Testis (tissue), 3 donors: Measurements from ENCODE around the gene TCF7. TPM values are rescaled to one million over a fixed set of nuclear protein-coding genes. Genes with fewer than 3 reads are reported as not detected.

Experiments
- DNase-seq: peaks from one replicate; pipeline ENCODE4 v3.0.0-alpha.2; 2019
- H3K27ac ChIP-seq, 2 donors: fragments of 200-600 bp; sonication (generic); one replicate each; pipeline ENCODE4 v1.5.1; 2019
- H3K27me3 ChIP-seq: fragments of 200-600 bp; sonication (generic); one replicate; pipeline ENCODE4 v1.5.1; 2019
- H3K36me3 ChIP-seq: fragments of 200-600 bp; sonication (generic); one replicate; pipeline ENCODE4 v1.5.1; 2017; ENCODE audit warnings: low read depth; ENCODE audit errors: missing control alignments
- H3K4me1 ChIP-seq: fragments of 200-600 bp; sonication (generic); one replicate; pipeline ENCODE4 v1.5.1; 2019
- H3K4me3 ChIP-seq, 2 donors: fragments of 200-600 bp; sonication (generic); one replicate each; pipeline ENCODE4 v1.5.1; 2017 to 2019
- H3K9me3 ChIP-seq: fragments of 200-600 bp; sonication (generic); one replicate; pipeline ENCODE4 v1.5.1; 2017
- POLR2A ChIP-seq: fragments of 450-650 bp; IDR thresholded peaks from one replicate; pipeline ENCODE4 v1.6.1; 2017; ENCODE audit warnings: antibody characterized with exemption, mild to moderate bottlenecking, moderate library complexity
- WGBS, 2 donors: methylation state at CpG; one replicate each; pipeline ENCODE4 v1.1.5; 2018; 5-methylcytosine and 5-hydroxymethylcytosine counted together
- intact Hi-C: fragments of 100-400 bp; cut with DNase I; formaldehyde crosslinking; loops from one replicate; pipeline ENCODE4 v1.15.1; 2023; ENCODE audit warnings: low total_unique reads
- polyA plus RNA-seq: library from polyadenylated mRNA; stranded (reverse); fragments of 350-450 nt; fragmentation: Illumina TruSeq; extraction: RNeasy Lipid Tissue Mini Kit (QIAGEN cat#74804); gene quantifications from one replicate; pipeline ENCODE4 v1.2.3, GENCODE V29; 2014; ENCODE audit warnings: low read depth, low replicate concordance; ENCODE audit not compliant: insufficient read depth
- total RNA-seq, 2 donors: library from RNA; depleted of rRNA; stranded (reverse); fragments of >200 nt; gene quantifications; one replicate each; pipeline ENCODE4 v1.2.3, GENCODE V29; 2016
- TF ChIP-seq, protein P1 (sequence below), 3 experiments: fragments of 450-650 bp in 2 of 3; fragments of 200-600 bp in 1 of 3; sonication (generic) in 1 of 3; IDR thresholded peaks; one replicate each; pipeline ENCODE4 v1.5.1; 2016 to 2019; ENCODE audit warnings: antibody characterized with exemption in 3 of 3, mild to moderate bottlenecking in 2 of 3, moderate library complexity in 1 of 3

TCF7 gene
- total and polyA plus RNA-seq, 3 donors from 2014 or later: 9.9 to 16.1 (median 15.2) TPM

DNA sequence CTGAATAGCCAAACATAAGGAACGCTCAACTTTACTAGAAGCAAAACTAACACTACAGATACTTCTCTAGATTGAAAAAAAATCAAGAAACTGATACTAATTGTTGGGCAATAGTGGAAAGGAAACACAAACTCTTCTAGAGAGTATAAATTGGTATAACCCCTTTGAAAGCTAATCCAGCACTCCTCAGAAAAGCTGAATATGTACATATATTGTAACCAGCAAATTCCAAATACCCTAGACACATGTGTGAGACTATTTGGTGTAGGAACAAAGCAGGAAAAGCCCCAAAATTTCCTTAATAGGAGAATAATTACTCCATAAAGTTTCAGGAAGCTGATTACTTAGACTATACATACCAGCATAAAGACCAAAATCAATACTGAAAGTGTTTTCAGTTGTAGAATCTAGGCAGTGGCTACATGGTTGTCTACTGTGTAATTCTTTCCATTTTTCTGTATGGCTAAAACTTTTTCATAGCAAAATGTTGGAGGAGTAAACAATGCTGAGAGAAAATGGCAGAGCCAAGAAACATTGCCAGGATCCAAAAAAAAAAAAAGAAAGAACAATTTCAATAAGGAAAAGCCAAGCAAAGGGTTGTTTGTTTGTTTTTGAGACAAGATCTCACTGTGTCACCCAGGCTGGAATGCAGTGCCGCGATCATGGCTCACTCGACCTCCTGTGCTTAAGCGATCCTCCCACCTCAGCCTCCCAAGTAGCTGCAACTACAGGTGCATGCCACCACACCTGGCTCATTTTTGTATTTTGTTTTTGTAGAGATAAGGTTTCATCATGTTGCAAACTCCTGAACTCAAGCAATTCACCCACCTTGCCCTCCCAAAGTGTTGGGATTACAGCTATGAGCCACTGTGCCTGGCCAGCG is 47.3 kb downstream of the TCF7 start:
- 91 to 95% methylated on average over 6 of the region's 6 CpGs for WGBS, 2 donors
- Histone ChIP-seq H3K4me3 (no peak overlapping the region), H3K9me3 (no peaks in the 10 kb centered on the region), H3K27ac (no peak overlapping the region), H3K4me1 (no peaks in the 10 kb centered on the region), H3K27me3 (no peaks in the 10 kb centered on the region), H3K36me3 (no peaks in the 10 kb centered on the region)
- DNase-seq: no peak
- intact Hi-C loops: no loop called here
- TF ChIP-seq POLR2A: no peak
- TF ChIP-seq, protein P1, sequence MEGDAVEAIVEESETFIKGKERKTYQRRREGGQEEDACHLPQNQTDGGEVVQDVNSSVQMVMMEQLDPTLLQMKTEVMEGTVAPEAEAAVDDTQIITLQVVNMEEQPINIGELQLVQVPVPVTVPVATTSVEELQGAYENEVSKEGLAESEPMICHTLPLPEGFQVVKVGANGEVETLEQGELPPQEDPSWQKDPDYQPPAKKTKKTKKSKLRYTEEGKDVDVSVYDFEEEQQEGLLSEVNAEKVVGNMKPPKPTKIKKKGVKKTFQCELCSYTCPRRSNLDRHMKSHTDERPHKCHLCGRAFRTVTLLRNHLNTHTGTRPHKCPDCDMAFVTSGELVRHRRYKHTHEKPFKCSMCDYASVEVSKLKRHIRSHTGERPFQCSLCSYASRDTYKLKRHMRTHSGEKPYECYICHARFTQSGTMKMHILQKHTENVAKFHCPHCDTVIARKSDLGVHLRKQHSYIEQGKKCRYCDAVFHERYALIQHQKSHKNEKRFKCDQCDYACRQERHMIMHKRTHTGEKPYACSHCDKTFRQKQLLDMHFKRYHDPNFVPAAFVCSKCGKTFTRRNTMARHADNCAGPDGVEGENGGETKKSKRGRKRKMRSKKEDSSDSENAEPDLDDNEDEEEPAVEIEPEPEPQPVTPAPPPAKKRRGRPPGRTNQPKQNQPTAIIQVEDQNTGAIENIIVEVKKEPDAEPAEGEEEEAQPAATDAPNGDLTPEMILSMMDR (IDR thresholded peaks at IDR 0.05): no peak

DNA sequence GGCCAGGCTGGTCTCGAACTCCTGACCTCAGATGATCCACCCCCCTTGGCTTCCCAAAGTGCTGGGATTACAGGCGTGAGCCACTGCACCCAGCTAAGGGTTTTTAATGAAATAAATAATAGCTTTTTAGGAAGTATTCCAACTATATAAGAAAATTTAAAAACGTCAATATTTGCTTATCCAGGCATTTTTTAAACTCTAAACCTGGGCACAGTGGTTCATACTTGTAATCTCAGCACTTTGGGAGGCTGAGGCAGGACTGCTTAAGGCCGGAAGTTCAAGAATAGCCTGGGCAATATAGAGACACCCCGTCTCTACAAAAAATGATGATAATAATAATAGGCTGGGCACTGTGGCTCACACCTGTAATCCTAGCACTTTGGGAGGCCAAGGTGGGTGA is 48.1 kb downstream of the TCF7 start:
- Histone ChIP-seq H3K9me3 (no peaks in the 10 kb centered on the region), H3K27me3 (no peaks in the 10 kb centered on the region), H3K4me3 (no peak overlapping the region), H3K27ac (no peak overlapping the region), H3K4me1 (no peaks in the 10 kb centered on the region), H3K36me3 (no peaks in the 10 kb centered on the region)
- no peak for DNase-seq
- WGBS, 2 donors: 93% methylated on average over 5 of the region's 5 CpGs
- intact Hi-C loops: no loop called here
- no peak for TF ChIP-seq POLR2A
- TF ChIP-seq, protein P1 (IDR thresholded peaks at IDR 0.05): no peak

DNA sequence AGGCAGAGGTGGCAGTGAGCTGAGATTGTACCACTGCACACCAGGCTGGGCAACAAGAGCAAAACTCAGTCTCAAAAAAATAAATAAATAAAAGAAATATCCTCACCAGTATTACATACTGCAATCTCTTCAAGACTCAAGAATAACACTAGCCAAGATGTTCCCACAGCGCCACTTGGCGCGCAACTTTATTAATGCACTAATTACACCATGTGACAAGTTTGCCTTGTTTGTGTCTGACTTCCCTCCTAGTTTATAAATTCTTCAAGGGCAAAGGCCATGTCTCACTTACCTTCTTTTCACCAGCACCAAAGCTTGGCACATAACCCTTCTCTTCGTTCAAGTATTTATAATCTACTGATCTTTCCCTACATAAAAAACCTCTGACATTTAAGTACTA is 57.5 kb downstream of the TCF7 start:
- no peak for DNase-seq
- Histone ChIP-seq H3K27me3 (no peaks in the 10 kb centered on the region), H3K4me1 (peaks cover 15% of the 10 kb centered on the region), H3K9me3 (no peaks in the 10 kb centered on the region), H3K4me3 (no peak overlapping the region), H3K27ac (no peak overlapping the region), H3K36me3 (no peaks in the 10 kb centered on the region)
- WGBS, 2 donors: 89 to 91% methylated on average over 4 of the region's 4 CpGs
- TF ChIP-seq, protein P1 (IDR thresholded peaks at IDR 0.05): no peak
- no peak for TF ChIP-seq POLR2A
- intact Hi-C loops: no loop called here

DNA sequence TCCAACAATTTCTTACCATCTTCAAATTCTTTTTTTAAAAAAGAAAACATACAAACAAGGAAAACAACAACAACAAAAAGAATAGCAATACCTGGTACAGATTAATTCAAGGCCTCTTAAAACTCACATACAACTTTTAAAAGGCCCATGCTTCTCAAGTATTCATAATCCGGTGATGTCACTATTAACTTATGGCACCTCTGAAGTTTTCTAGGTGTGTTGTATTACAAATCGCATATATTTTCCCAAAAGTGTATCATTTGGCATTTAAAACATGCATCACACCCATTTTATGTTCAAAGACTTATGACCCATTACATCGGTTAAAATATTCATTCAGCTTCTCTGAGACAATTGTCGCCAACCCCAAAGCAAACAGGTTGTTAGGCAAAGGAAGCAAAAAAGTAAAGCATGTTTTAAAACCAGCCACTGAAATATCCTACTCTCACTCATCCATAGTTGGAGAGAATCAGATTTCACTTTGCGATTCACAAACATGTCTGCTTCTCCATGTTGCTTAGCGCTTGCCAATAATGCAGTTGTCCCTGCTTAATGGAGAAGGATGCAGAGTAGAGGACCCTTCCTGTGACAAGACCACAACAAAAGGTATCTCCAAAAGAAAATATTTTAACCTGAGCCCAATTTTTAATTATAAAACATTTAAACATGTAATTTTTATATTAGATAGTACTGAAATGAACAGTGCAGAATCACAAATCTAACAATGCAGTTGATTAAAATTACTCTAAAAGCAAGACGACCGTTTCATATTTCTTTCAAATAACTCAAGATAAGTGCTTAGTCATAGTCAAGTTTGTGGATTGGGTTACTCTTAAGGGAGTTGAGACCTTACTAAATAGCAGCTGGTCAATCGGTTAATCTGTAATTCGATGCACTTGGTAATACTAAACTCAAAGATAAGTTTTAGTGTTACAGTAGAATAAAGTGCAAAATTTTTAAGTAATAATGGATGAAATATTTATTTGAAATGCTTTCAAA is 60.7 kb downstream of the TCF7 start:
- intact Hi-C loops: no loop called here

More for the DNA sequence above, 60.7 kb downstream of the TCF7 start:
- TF ChIP-seq, protein P1 (IDR thresholded peaks at IDR 0.05): no peak
- TF ChIP-seq POLR2A: no peak
- no peak for DNase-seq
- Histone ChIP-seq H3K27me3 (no peaks in the 10 kb centered on the region), H3K36me3 (no peaks in the 10 kb centered on the region), H3K27ac (no peak overlapping the region), H3K4me1 (peaks cover 25% of the 10 kb centered on the region), H3K9me3 (no peaks in the 10 kb centered on the region), H3K4me3 (peak overlapping the region; percentile 94 to 100)
- 8 to 16% methylated on average over 10 of the region's 10 CpGs for WGBS, 2 donors
